ENCODE measurements around the gene AKT3.

The AKT3 gene

DNA sequence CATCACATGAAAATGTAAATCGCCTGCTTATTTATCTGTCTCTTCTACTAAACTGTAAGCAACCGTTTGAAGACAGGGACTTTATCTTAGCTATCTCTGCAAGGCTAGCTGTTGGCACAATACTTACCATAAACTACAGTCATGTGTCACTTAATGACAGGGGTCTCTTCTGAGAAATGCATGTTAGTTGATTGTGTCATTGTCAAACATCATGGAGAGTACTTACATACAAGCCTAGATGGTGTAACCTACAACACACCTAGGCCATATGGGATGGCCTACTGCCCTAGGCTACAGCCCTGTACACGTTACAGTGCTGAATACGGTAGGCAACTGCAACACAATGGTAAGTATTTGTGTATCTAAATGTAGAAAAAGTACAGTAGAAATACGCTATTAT, 326.3 kb downstream of the AKT3 start:
- TF ChIP-seq, protein P1, sequence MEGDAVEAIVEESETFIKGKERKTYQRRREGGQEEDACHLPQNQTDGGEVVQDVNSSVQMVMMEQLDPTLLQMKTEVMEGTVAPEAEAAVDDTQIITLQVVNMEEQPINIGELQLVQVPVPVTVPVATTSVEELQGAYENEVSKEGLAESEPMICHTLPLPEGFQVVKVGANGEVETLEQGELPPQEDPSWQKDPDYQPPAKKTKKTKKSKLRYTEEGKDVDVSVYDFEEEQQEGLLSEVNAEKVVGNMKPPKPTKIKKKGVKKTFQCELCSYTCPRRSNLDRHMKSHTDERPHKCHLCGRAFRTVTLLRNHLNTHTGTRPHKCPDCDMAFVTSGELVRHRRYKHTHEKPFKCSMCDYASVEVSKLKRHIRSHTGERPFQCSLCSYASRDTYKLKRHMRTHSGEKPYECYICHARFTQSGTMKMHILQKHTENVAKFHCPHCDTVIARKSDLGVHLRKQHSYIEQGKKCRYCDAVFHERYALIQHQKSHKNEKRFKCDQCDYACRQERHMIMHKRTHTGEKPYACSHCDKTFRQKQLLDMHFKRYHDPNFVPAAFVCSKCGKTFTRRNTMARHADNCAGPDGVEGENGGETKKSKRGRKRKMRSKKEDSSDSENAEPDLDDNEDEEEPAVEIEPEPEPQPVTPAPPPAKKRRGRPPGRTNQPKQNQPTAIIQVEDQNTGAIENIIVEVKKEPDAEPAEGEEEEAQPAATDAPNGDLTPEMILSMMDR (IDR thresholded peaks at IDR 0.05; ENCODE audit: insufficient read depth, low read length, missing control alignments), result no peak
- no peak for DNase-seq (ENCODE audit: low read depth, low spot score)
- no peak overlapping the region for H3K4me3 ChIP-seq (ENCODE audit: low read depth, low read length)
- ChIA-PET CTCF (no interaction called here), POLR2A (no interaction called here)

DNA sequence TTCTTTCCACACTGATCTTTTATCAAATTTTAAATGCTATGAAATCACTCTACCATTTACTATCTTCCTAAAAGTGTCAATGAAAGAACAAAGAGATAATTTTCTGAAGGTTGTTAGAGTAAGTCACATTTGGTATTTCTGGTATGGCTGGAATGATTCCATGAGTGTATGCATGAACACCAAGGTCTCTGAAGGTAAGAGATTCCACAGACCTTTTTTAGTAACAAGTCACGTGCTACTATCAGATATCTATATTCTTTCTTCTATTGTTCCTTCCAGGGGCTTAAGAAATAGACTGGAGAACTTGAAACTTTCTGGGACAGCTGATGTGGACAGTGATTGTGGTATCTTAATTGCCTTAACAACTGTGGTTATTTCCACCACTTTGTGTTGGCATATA, 329.2 kb downstream of the AKT3 start:
- no peak for DNase-seq (ENCODE audit: low read depth, low spot score)
- no peak overlapping the region for H3K4me3 ChIP-seq (ENCODE audit: low read depth, low read length)
- CTCF ChIA-PET, result no interaction called here
- TF ChIP-seq, protein P1 (IDR thresholded peaks at IDR 0.05; ENCODE audit: insufficient read depth, low read length, missing control alignments), result no peak
- POLR2A ChIA-PET, result no interaction called here

DNA sequence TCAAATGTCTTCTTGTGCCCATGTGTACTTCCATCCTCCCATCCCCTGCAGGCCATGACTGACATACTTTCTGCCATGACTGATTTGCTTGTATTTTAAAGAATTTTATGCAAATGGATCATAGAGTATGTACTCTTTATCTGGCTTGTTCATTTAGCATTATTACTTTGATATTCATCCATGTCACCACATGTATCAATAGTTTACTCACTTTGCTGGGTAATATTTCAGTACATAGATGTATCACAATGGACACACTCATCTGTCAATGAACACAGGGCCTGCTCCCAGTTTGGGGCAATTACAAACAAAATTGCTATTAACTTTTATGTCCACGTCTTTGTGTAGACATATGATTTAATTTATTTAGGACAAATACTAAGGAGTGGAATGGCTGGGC, 335.1 kb downstream of the AKT3 start:
- no peak for DNase-seq (ENCODE audit: low read depth, low spot score)
- TF ChIP-seq, protein P1 (IDR thresholded peaks at IDR 0.05; ENCODE audit: insufficient read depth, low read length, missing control alignments), result no peak

DNA sequence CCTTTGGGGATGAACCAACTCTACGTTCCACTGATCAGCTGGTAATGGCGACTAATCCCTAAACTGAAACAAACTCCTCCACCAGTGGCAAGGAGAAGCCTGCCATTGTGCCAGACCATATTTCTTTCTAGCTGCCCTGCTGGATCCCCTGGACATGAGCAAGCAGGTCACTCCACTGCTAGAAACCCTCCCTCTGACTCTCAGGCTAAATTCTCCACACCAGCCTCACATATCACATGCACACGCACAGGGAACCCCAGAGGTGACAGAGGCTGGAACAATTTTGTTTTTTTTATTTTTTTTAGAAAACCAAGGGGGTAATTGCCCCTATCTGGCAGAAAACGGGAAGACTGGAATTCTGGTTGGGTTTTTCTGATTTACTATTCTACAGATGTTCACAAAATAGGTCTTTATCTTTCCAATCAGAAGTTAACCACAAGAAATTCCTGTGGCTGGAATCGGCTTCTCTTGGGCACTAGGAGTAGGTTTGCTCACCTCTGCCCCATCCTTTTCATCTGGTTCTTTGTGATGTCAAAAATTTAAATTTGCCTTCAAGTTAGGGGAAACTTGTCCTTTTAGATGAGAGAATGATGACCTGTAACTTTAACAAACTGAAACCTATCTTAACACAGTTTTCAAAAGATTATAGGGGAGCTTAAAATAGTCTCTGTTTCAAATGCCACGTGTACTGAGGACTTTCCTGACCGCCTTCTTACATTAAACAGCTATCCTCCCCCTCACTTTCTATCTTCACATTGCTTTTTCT, 336.1 kb downstream of the AKT3 start:
- ChIA-PET POLR2A (no interaction called here), CTCF (no interaction called here)
- DNase-seq (ENCODE audit: low read depth, low spot score), result no peak
- TF ChIP-seq, protein P1 (IDR thresholded peaks at IDR 0.05; ENCODE audit: insufficient read depth, low read length, missing control alignments), result no peak
- no peak overlapping the region for H3K4me3 ChIP-seq (ENCODE audit: low read depth, low read length)

More for the DNA sequence above, 335.1 kb downstream of the AKT3 start:
- POLR2A ChIA-PET, result no interaction called here
- no peak overlapping the region for H3K4me3 ChIP-seq (ENCODE audit: low read depth, low read length)
- CTCF ChIA-PET, result no interaction called here

DNA sequence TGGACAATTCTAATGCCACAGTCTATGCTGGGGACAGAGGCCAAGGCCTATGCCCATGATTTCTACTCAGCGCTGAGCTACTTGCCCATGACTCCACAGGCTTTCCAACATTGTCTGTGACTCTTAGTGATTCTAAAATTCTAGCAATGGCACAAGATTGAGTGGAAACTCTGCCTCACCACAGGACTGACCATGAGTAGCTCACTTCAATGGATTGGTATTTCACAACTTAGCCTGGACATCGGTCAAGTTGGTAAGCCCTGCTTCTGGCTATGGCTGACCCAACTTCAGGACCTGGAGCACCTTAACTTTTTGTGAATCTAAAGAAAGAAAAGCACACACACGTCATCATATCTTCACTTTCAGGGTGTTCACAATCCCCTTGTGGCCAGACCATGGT, 339.1 kb downstream of the AKT3 start:
- CTCF ChIA-PET, result interaction anchor here (1.0 kb wide), 1 partner anchor 17 kb away, joined by 3 read pairs; no protein-coding TSS in a partner anchor

DNA sequence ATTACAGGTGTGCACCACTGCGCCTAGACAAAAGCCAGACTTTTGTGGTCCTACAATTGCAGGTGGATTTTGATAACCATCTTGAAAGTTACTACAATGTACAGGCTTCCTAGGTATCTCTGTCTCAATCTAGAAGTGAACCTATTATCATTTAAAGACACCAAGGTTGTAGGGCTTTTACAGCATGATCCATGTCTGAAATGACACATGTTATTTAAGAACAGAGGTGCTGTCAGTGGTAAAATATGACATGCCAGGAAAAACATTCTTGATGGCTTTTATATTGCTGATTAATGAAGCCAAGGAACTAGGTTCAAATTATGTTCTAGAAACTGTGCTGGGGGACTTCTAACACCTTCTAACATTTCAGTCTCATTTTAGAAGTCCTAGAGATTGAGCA, 341.1 kb downstream of the AKT3 start:
- ChIA-PET POLR2A (no interaction called here), CTCF (no interaction called here)
- no peak for DNase-seq (ENCODE audit: low read depth, low spot score)
- H3K4me3 ChIP-seq (ENCODE audit: low read depth, low read length), result no peak overlapping the region
- TF ChIP-seq, protein P1 (IDR thresholded peaks at IDR 0.05; ENCODE audit: insufficient read depth, low read length, missing control alignments), result no peak

More for the DNA sequence above, 339.1 kb downstream of the AKT3 start:
- TF ChIP-seq, protein P1 (IDR thresholded peaks at IDR 0.05; ENCODE audit: insufficient read depth, low read length, missing control alignments), result no peak
- H3K4me3 ChIP-seq (ENCODE audit: low read depth, low read length), result no peak overlapping the region
- POLR2A ChIA-PET, result no interaction called here
- DNase-seq (ENCODE audit: low read depth, low spot score), result no peak

Data from AG04449 (cell line).